BLaER1 (cell line): ENCODE measurements around the gene OR51E1.
A peak's percentile ranks its signal among the peaks of the same experiment; 100 is the strongest.

ENCODE experiments used
- H3K27ac ChIP-seq: shearing (Covaris generic); formaldehyde crosslinking; 2 replicates; pipeline ENCODE4 v1.8.1; 2022
- H3K27me3 ChIP-seq: shearing (Covaris generic); formaldehyde crosslinking; 2 replicates; pipeline ENCODE4 v1.8.1; 2022
- H3K36me3 ChIP-seq: shearing (Covaris generic); formaldehyde crosslinking; 2 replicates; pipeline ENCODE4 v1.8.1; 2022
- H3K4me1 ChIP-seq: shearing (Covaris generic); formaldehyde crosslinking; 2 replicates; pipeline ENCODE4 v1.8.1; 2022
- H3K4me2 ChIP-seq: shearing (Covaris generic); formaldehyde crosslinking; 2 replicates; pipeline ENCODE4 v1.8.1; 2022
- H3K4me3 ChIP-seq: shearing (Covaris generic); formaldehyde crosslinking; 2 replicates; pipeline ENCODE4 v1.8.1; 2022
- H3K9ac ChIP-seq: shearing (Covaris generic); formaldehyde crosslinking; 2 replicates; pipeline ENCODE4 v1.8.1; 2022
- H3K9me3 ChIP-seq: shearing (Covaris generic); formaldehyde crosslinking; 2 replicates; pipeline ENCODE4 v1.8.1; 2022
- H4K20me1 ChIP-seq: shearing (Covaris generic); formaldehyde crosslinking; 2 replicates; pipeline ENCODE4 v1.8.1; 2022
- Cebpa-rat ChIP-seq: shearing (Covaris generic); IDR thresholded peaks from 2 replicates; pipeline ENCODE4 v1.8.1; 2022

Gene OR51E1

GRCh38 chr11:4704790-4705334 is 61.1 kb downstream of the OR51E1 start:
- no peaks in the 10 kb centered on the region for H3K27me3 ChIP-seq
- peaks cover 18% of the 10 kb centered on the region for H3K4me1 ChIP-seq
- no peak overlapping the region for H3K27ac ChIP-seq
- H3K9me3 ChIP-seq, result no peaks in the 10 kb centered on the region
- no peaks in the 10 kb centered on the region for H3K36me3 ChIP-seq
- no peak overlapping the region for H3K9ac ChIP-seq
- H4K20me1 ChIP-seq, result no peaks in the 10 kb centered on the region
- H3K4me3 ChIP-seq, result no peak overlapping the region
- peak overlapping the region; percentile 46; the same call in 1 of the 2 replicates for H3K4me2 ChIP-seq
- TF ChIP-seq Cebpa-rat, result no peak
